Kidney (tissue), 14 donors: Measurements from ENCODE around the gene SMAD4. TPM values are rescaled to one million over a fixed set of nuclear protein-coding genes. Genes with fewer than 3 reads are reported as not detected.

Source experiments
- DNase-seq, 5 donors: peaks; one replicate each; pipeline ENCODE4 v3.0.0-alpha.2; 2013 to 2020
- FAIRE-seq: peaks from 2 replicates; lab custom pipeline; 2012; peaks lifted over from hg19 to GRCh38; lab: Jason Lieb, UNC
- H3K27ac ChIP-seq, 2 donors: one replicate each; pipeline ENCODE4 v1.7.0; 2013; ENCODE audit warnings: low read depth in 2 of 2, low read length in 2 of 2, inconsistent platforms in 1 of 2
- H3K27me3 ChIP-seq: one replicate; pipeline ENCODE4 v1.7.1; 2013; ENCODE audit warnings: low read length, inconsistent platforms; ENCODE audit not compliant: control insufficient read depth, insufficient read depth
- H3K36me3 ChIP-seq, 3 donors: one replicate each; pipeline versions ENCODE4 v1.7.0 to v1.7.1; 2013; ENCODE audit warnings: low read length in 3 of 3, control low read depth in 1 of 3, inconsistent platforms in 1 of 3; ENCODE audit not compliant: insufficient read depth in 3 of 3, control insufficient read depth in 2 of 3
- H3K4me1 ChIP-seq, 3 donors: one replicate each; pipeline versions ENCODE4 v1.7.0 to v1.7.1; 2013; ENCODE audit warnings: low read length in 3 of 3, inconsistent platforms in 1 of 3, low read depth in 1 of 3; ENCODE audit not compliant: control insufficient read depth in 2 of 3, insufficient read depth in 2 of 3
- H3K4me3 ChIP-seq, 3 donors: one replicate each; pipeline versions ENCODE4 v1.7.0 to v1.8.1; 2013; ENCODE audit warnings: low read length in 3 of 3, control low read depth in 1 of 3, inconsistent platforms in 1 of 3
- H3K9ac ChIP-seq, 3 donors: one replicate each; pipeline versions ENCODE4 v1.7.0 to v1.7.1; 2013; ENCODE audit warnings: low read length in 3 of 3, control low read depth in 1 of 3, inconsistent platforms in 1 of 3
- H3K9me3 ChIP-seq, 3 donors: one replicate each; pipeline versions ENCODE4 v1.7.0 to v1.7.1; 2013; ENCODE audit warnings: low read length in 3 of 3, control low read depth in 1 of 3, inconsistent platforms in 1 of 3; ENCODE audit not compliant: control insufficient read depth in 2 of 3, insufficient read depth in 1 of 3
- CTCF ChIP-seq: IDR thresholded peaks from 3 replicates; pipeline ENCODE4 v1.5.1; 2012; ENCODE audit warnings: mild to moderate bottlenecking, moderate library complexity, borderline replicate concordance; ENCODE audit not compliant: insufficient read depth; ENCODE audit errors: extremely low read depth
- intact Hi-C: fragments of 100-400 bp; cut with DNase I; formaldehyde crosslinking; loops from one replicate; pipeline ENCODE4 v1.11.1; 2022
- polyA plus RNA-seq: library from polyadenylated mRNA; stranded (reverse); fragments of 350-450 nt; fragmentation: Illumina TruSeq; extraction: RNeasy Lipid Tissue Mini Kit (QIAGEN cat#74804); gene quantifications from one replicate; pipeline ENCODE4 v1.2.3, GENCODE V29; 2014; ENCODE audit warnings: low read depth, low replicate concordance; ENCODE audit not compliant: insufficient read depth
- total RNA-seq: library from RNA; stranded (reverse); fragmentation: NEBNext Ultra II Directional; extraction: Animal tissue kit (Norgen Biotek cat#: 25700); gene quantifications from one replicate; pipeline ENCODE4 v1.2.1, GENCODE V29; 2021
- donor health status: control.
- donor health status: control.
- donor health status: control.
- donor health status: control.
- donor health status: control.
- donor health status: DM: yes; HTN: yes; CAD: no.
- donor health status: Normal renal cell carcinoma (clear cell type).

The SMAD4 gene
- total and polyA plus RNA-seq, 2 donors from 2014 or later = 22.2 to 126 TPM

GRCh38 chr18:51123936-51124486 is 94.0 kb downstream of the SMAD4 start:
- no peaks in the 10 kb centered on the region for H3K4me1 ChIP-seq
- no peak overlapping the region for H3K9ac ChIP-seq
- H3K27ac ChIP-seq = no peak overlapping the region
- no peaks in the 10 kb centered on the region for H3K36me3 ChIP-seq
- H3K4me3 ChIP-seq = no peak overlapping the region
- FAIRE-seq (no peak), DNase-seq (no peak)
- intact Hi-C loops = no loop called here
- no peaks in the 10 kb centered on the region for H3K27me3 ChIP-seq
- H3K9me3 ChIP-seq = no peaks in the 10 kb centered on the region
- TF ChIP-seq CTCF = no peak

- intact Hi-C loops = no loop called here
- FAIRE-seq = no peak
- Histone ChIP-seq H3K4me3 (no peak overlapping the region), H3K4me1 (no peaks in the 10 kb centered on the region), H3K9ac (no peak overlapping the region), H3K9me3 (no peaks in the 10 kb centered on the region), H3K27me3 (no peaks in the 10 kb centered on the region), H3K36me3 (no peaks in the 10 kb centered on the region), H3K27ac (no peak overlapping the region)
- no peak for DNase-seq
- TF ChIP-seq CTCF = no peak
Measured at GRCh38 chr18:51125976-51126375, 96.0 kb downstream of the SMAD4 start.

DNA sequence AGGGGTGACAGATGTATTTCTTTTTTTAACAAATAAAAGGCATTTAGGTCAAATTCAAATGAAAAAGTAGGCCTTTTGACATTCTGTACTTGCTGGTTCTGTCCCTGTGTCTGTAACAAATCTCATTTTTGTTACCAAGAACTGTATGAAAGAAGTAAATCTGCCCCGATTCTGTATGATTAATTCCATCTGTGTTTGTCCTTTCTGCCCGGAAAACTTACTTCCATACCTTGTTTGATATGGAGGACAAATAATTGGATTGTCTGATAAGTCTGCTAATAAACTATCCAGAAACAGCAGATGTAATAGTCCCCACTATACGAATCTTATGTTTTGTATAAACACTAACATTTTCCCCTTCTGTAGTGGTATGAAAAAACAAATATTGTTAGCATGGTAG is 97.7 kb downstream of the SMAD4 start:
- no peaks in the 10 kb centered on the region for H3K27me3 ChIP-seq
- peaks cover 0 to 6% (median 0%) of the 10 kb centered on the region in 3 donors for H3K4me1 ChIP-seq
- no peak for TF ChIP-seq CTCF
- no peak for DNase-seq
- H3K4me3 ChIP-seq = no peak overlapping the region
- H3K9me3 ChIP-seq = no peaks in the 10 kb centered on the region
- intact Hi-C loops = no loop called here
- H3K36me3 ChIP-seq = no peaks in the 10 kb centered on the region
- no peak overlapping the region for H3K9ac ChIP-seq
- FAIRE-seq = no peak
- no peak overlapping the region for H3K27ac ChIP-seq

- no peak for TF ChIP-seq CTCF
- FAIRE-seq = no peak
- intact Hi-C loops = no loop called here
- no peak overlapping the region for H3K27ac ChIP-seq
- H3K27me3 ChIP-seq = no peaks in the 10 kb centered on the region
- H3K36me3 ChIP-seq = no peaks in the 10 kb centered on the region
- peaks cover 0 to 6% (median 0%) of the 10 kb centered on the region in 3 donors for H3K4me1 ChIP-seq
- no peak overlapping the region for H3K9ac ChIP-seq
- no peak for DNase-seq
- no peak overlapping the region for H3K4me3 ChIP-seq
- no peaks in the 10 kb centered on the region for H3K9me3 ChIP-seq
Measured at GRCh38 chr18:51128533-51128932, 98.5 kb downstream of the SMAD4 start.
